Neutrophil (primary cell): ENCODE data around the gene REST.
"Not testable (repeated sequence)": the region's sequence is repeated elsewhere in the genome, so short reads cannot be mapped to it uniquely, and the experiment has no call there.

Source experiments
- H3K27ac ChIP-seq: fragments of 200-600 bp; sonication (generic); 2 replicates; pipeline ENCODE4 v1.5.1; 2016; ENCODE audit warnings: mild to moderate bottlenecking, moderate library complexity
- H3K27me3 ChIP-seq: fragments of 200-600 bp; sonication (generic); 2 replicates; pipeline ENCODE4 v1.6.0; 2016; ENCODE audit warnings: mild to moderate bottlenecking
- H3K36me3 ChIP-seq: fragments of 200-600 bp; sonication (generic); 2 replicates; pipeline ENCODE4 v1.5.1; 2017
- H3K4me1 ChIP-seq, 2 experiments: fragments of 200-600 bp in 1 of 2; sonication (generic) in 1 of 2; 1 replicate in 1 of 2; 2 replicates in 1 of 2; pipeline versions ENCODE4 v1.5.1 to v1.6.1; 2013 to 2016; ENCODE audit warnings: low read depth in 1 of 2, low read length in 1 of 2, mild to moderate bottlenecking in 1 of 2, moderate library complexity in 1 of 2; ENCODE audit not compliant: control insufficient read depth in 1 of 2, insufficient read depth in 1 of 2
- H3K4me3 ChIP-seq, 2 experiments: fragments of 200-600 bp in 1 of 2; sonication (generic) in 1 of 2; 1 replicate in 1 of 2; 2 replicates in 1 of 2; pipeline ENCODE4 v1.5.1; 2013 to 2016; ENCODE audit warnings: low read depth in 1 of 2, low read length in 1 of 2, mild to moderate bottlenecking in 1 of 2, moderate library complexity in 1 of 2
- H3K9me3 ChIP-seq: fragments of 200-600 bp; sonication (generic); 2 replicates; pipeline ENCODE4 v1.5.1; 2016
- TF ChIP-seq, protein P1 (sequence below): fragments of 200-600 bp; sonication (generic); IDR thresholded peaks from 2 replicates; pipeline ENCODE4 v1.5.1; 2016; ENCODE audit warnings: antibody characterized with exemption

The REST gene

DNA sequence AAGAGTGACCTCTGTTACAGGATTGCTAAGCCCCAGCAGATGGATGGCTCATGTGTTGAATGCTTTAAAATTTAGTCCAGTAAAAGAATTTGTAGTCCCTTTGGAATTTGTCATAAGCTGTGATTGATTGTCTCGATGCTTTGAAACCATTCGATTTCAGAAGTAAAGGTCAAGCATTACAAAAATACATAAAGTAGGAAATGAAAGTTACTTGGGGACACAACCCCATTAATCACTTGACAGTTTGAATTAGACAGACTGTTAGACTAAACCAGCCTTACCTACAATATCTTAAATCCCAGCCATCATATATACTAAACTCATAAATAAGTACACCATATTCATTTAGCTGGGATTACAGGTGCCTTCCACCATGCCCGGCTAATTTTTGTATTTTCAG is 6.6 kb downstream of the REST start:
- no peaks in the 10 kb centered on the region for H3K9me3 ChIP-seq
- peaks cover 14 to 16% of the 10 kb centered on the region in 2 experiments for H3K4me1 ChIP-seq
- H3K27ac ChIP-seq: no peak overlapping the region
- TF ChIP-seq, protein P1, sequence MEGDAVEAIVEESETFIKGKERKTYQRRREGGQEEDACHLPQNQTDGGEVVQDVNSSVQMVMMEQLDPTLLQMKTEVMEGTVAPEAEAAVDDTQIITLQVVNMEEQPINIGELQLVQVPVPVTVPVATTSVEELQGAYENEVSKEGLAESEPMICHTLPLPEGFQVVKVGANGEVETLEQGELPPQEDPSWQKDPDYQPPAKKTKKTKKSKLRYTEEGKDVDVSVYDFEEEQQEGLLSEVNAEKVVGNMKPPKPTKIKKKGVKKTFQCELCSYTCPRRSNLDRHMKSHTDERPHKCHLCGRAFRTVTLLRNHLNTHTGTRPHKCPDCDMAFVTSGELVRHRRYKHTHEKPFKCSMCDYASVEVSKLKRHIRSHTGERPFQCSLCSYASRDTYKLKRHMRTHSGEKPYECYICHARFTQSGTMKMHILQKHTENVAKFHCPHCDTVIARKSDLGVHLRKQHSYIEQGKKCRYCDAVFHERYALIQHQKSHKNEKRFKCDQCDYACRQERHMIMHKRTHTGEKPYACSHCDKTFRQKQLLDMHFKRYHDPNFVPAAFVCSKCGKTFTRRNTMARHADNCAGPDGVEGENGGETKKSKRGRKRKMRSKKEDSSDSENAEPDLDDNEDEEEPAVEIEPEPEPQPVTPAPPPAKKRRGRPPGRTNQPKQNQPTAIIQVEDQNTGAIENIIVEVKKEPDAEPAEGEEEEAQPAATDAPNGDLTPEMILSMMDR: no peak
- peaks cover under 1% of the 10 kb centered on the region for H3K36me3 ChIP-seq
- no peaks in the 10 kb centered on the region for H3K27me3 ChIP-seq
- no peak overlapping the region for H3K4me3 ChIP-seq

DNA sequence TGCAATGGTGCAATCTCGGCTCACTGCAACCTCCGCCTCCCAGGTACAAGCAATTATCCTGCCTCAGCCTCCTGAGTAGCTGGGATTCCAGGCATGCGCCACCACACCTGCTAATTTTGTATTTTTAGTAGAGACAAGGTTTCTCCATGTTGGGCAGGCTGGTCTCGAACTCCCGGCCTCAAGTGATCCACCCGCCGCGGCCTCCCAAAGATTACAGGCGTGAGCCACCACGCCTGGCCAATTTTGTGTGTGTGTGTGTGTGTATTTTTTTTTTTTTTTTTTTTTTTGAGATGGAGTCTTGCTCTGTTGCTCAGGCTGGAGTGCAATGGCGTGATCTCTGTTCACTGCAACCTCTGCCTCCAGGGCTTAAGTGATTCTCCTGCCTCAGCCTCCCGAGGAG is 7.3 kb downstream of the REST start:
- H3K27me3 ChIP-seq, H3K9me3 ChIP-seq, H3K4me1 ChIP-seq, H3K36me3 ChIP-seq, H3K4me3 ChIP-seq, H3K27ac ChIP-seq: not testable (repeated sequence)

DNA sequence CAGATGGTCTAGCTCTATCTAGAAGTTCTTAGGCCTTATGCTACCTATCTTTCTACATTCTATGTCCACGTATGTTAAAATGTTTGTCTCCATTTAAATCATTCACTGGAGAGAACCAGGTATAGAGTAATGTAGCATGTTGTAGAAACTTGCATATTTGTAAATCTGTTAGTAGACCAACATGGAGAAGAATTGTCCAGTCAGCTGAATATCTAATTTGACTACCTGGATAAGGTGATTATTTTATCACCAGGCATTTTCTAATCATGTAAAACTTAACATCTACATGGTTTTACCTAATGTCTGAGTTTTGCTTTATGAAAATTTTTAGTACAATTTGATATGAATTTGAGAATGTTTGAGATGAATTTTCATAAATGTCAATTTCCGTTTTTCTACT is 19.5 kb downstream of the REST start:
- Histone ChIP-seq H3K27me3 (no peaks in the 10 kb centered on the region), H3K4me1 (no peaks in the 10 kb centered on the region), H3K27ac (no peak overlapping the region), H3K4me3 (no peak overlapping the region), H3K9me3 (no peaks in the 10 kb centered on the region), H3K36me3 (peaks cover 63% of the 10 kb centered on the region)
- TF ChIP-seq, protein P1: no peak

DNA sequence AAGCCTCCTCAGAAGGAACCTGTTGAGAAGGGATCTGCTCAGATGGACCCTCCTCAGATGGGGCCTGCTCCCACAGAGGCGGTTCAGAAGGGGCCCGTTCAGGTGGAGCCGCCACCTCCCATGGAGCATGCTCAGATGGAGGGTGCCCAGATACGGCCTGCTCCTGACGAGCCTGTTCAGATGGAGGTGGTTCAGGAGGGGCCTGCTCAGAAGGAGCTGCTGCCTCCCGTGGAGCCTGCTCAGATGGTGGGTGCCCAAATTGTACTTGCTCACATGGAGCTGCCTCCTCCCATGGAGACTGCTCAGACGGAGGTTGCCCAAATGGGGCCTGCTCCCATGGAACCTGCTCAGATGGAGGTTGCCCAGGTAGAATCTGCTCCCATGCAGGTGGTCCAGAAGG is 22.9 kb downstream of the REST start:
- Histone ChIP-seq H3K4me3 (no peak overlapping the region), H3K9me3 (no peaks in the 10 kb centered on the region), H3K36me3 (peaks cover 38% of the 10 kb centered on the region), H3K27ac (no peak overlapping the region), H3K4me1 (no peaks in the 10 kb centered on the region), H3K27me3 (no peaks in the 10 kb centered on the region)
- TF ChIP-seq, protein P1: no peak

DNA sequence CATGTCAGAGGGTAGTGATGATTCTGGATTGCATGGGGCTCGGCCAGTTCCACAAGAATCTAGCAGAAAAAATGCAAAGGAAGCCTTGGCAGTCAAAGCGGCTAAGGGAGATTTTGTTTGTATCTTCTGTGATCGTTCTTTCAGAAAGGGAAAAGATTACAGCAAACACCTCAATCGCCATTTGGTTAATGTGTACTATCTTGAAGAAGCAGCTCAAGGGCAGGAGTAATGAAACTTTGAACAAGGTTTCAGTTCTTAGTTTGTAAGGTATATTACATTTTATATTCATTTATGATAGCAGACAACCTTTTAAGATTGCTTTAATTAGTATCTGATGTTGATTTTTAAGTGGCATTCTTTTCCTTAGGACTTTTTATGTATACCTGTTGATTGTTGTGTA is 24.2 kb downstream of the REST start:
- TF ChIP-seq, protein P1: no peak
- Histone ChIP-seq H3K4me3 (no peak overlapping the region), H3K4me1 (no peaks in the 10 kb centered on the region), H3K27ac (no peak overlapping the region), H3K9me3 (no peaks in the 10 kb centered on the region), H3K36me3 (peaks cover 32% of the 10 kb centered on the region), H3K27me3 (no peaks in the 10 kb centered on the region)

DNA sequence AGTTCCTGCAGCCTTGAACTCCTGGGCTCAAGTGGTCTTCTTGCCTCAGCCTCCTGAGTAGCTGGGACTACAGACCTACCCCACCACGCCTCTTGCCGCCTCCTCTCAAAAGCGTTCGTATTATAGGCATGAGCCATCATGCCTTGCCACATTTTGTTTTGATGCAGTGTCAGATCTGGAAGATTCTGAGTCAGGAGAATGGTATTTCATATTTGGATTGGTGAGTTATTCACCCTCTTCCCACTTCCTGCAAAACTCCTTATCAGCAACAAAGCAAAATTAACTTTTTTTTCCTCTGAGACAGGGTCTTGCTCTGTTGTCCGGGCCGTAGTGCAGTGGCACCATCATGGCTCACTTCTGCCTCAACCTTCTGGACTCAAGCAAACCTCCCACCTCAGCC is 29.6 kb downstream of the REST start:
- H3K27ac ChIP-seq: no peak overlapping the region
- H3K4me1 ChIP-seq: no peaks in the 10 kb centered on the region
- no peaks in the 10 kb centered on the region for H3K27me3 ChIP-seq
- TF ChIP-seq, protein P1: no peak
- H3K9me3 ChIP-seq: no peaks in the 10 kb centered on the region
- H3K36me3 ChIP-seq: peaks cover 19% of the 10 kb centered on the region
- no peak overlapping the region for H3K4me3 ChIP-seq

DNA sequence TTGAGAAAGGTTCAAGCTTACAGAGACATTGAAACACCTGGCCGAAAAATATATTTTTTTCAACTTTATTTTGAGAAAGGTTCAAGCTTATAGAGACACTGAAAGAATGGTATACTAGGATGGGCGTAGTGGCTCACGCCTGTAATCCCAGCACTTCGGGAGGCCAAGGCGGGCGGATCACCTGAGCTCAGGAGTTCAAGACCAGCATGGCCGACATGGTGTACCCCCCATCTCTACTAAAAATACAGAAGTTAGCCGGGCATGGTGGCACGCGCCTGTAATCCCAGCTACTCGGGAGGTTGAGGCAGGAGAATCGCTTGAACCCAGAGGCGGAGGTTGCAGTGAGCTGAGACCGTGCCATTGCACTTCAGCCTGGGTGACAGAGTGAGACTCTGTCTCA is 32.1 kb downstream of the REST start:
- H3K27ac ChIP-seq, H3K4me1 ChIP-seq, H3K9me3 ChIP-seq, H3K4me3 ChIP-seq, H3K27me3 ChIP-seq: not testable (repeated sequence)
- peaks cover 19% of the 10 kb centered on the region for H3K36me3 ChIP-seq
